MV-4-11 (cell line): ENCODE data around the gene SOBP.
"Not testable (repeated sequence)": the region's sequence is repeated elsewhere in the genome, so short reads cannot be mapped to it uniquely, and the experiment has no call there.

ENCODE experiments used
- DNase-seq: peaks from one replicate; lab custom pipeline; 2025; lab: John Stamatoyannopoulos, UW

The SOBP gene

GRCh38 chr6:107489636-107490565 is at the start of gene SOBP:
TSS of gene SOBP (plus strand) at chr6:107490117. CDS start at chr6:107490617, 500 bp downstream.
- no peak for DNase-seq

GRCh38 chr6:107440936-107441335 is 49.0 kb upstream of the SOBP start:
- no peak for DNase-seq

GRCh38 chr6:107441682-107442081 is 48.2 kb upstream of the SOBP start:
- DNase-seq, result no peak

- no peak for DNase-seq
These were observed 46.8 kb upstream of the SOBP start for GRCh38 chr6:107442938-107443607.

GRCh38 chr6:107443608-107444267 is 46.2 kb upstream of the SOBP start:
- DNase-seq, result no peak

GRCh38 chr6:107444277-107444676 is 45.6 kb upstream of the SOBP start:
- DNase-seq, result no peak

- DNase-seq, result no peak
These were observed 42.2 kb upstream of the SOBP start for GRCh38 chr6:107447663-107448216.

GRCh38 chr6:107448776-107449175 is 41.1 kb upstream of the SOBP start:
- no peak for DNase-seq

- DNase-seq, result no peak
These were observed 31.1 kb upstream of the SOBP start for GRCh38 chr6:107458672-107459282.

GRCh38 chr6:107459283-107460082 is 30.4 kb upstream of the SOBP start, which contains the start of gene PDSS2:
TSS of gene PDSS2 (minus strand) at chr6:107459564. CDS start at chr6:107459285, 279 bp downstream.
- peak; percentile 99 for DNase-seq

- peak; percentile 66 for DNase-seq
These were observed 29.8 kb upstream of the SOBP start for GRCh38 chr6:107460083-107460631.

- no peak for DNase-seq
These were observed 23.9 kb upstream of the SOBP start for GRCh38 chr6:107466062-107466461.

- no peak for DNase-seq
These were observed 19.6 kb upstream of the SOBP start for GRCh38 chr6:107470364-107470763.

- no peak for DNase-seq
These were observed 16.3 kb upstream of the SOBP start for GRCh38 chr6:107473660-107474059.

- DNase-seq, result not testable (repeated sequence)
These were observed 14.6 kb upstream of the SOBP start for GRCh38 chr6:107475360-107475759.

GRCh38 chr6:107475826-107476225 is 14.1 kb upstream of the SOBP start:
- DNase-seq, result not testable (repeated sequence)

- no peak for DNase-seq
These were observed 10.7 kb upstream of the SOBP start for GRCh38 chr6:107479089-107479690.

- no peak for DNase-seq
These were observed 4.8 kb upstream of the SOBP start for GRCh38 chr6:107485157-107485556.

GRCh38 chr6:107488174-107488874 is 1.6 kb upstream of the SOBP start:
- DNase-seq, result no peak
